ENCODE data around the gene ELP4. TPM values are rescaled to one million over a fixed set of nuclear protein-coding genes. Genes with fewer than 3 reads are reported as not detected.

ELP4 gene
- total RNA-seq, 4 donors from 2014 or later: 8.8 to 23.6 (median 13.5) TPM

- DNase-seq (no peak), ATAC-seq (peak; percentile 29 to 32)
- no peaks in the 10 kb centered on the region for H3K27me3 ChIP-seq
- H3K27ac ChIP-seq: peak overlapping the region; percentile 80 to 90 (median 90)
- peaks cover 17 to 26% of the 10 kb centered on the region in 2 donors for H3K4me1 ChIP-seq
- H3K36me3 ChIP-seq: no peaks in the 10 kb centered on the region
- intact Hi-C loops (cut with DNase I; ENCODE audit: low total_unique reads) (loop anchor here (2.0 to 10.0 kb wide), 4 partner anchors 140 to 593 kb away; partner anchors contain the start of genes DCDC1 and DNAJC24), in situ Hi-C loops (cut with MboI; ENCODE audit: low sequenced_read_pairs in 4 of 4) (no loop called here)
- H3K4me3 ChIP-seq: peak overlapping the region; percentile 89 to 98 (median 97)
- TF ChIP-seq, protein P1, sequence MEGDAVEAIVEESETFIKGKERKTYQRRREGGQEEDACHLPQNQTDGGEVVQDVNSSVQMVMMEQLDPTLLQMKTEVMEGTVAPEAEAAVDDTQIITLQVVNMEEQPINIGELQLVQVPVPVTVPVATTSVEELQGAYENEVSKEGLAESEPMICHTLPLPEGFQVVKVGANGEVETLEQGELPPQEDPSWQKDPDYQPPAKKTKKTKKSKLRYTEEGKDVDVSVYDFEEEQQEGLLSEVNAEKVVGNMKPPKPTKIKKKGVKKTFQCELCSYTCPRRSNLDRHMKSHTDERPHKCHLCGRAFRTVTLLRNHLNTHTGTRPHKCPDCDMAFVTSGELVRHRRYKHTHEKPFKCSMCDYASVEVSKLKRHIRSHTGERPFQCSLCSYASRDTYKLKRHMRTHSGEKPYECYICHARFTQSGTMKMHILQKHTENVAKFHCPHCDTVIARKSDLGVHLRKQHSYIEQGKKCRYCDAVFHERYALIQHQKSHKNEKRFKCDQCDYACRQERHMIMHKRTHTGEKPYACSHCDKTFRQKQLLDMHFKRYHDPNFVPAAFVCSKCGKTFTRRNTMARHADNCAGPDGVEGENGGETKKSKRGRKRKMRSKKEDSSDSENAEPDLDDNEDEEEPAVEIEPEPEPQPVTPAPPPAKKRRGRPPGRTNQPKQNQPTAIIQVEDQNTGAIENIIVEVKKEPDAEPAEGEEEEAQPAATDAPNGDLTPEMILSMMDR (IDR thresholded peaks at IDR 0.05 in 4 of 5, conservative IDR thresholded peaks at IDR 0.05 in 1 of 5): no peak
- TF ChIP-seq POLR2A (IDR thresholded peaks at IDR 0.05): no peak
- no peaks in the 10 kb centered on the region for H3K9me3 ChIP-seq
Observed at GRCh38 chr11:31509051-31509428, 527 bp upstream of the ELP4 start.

DNA sequence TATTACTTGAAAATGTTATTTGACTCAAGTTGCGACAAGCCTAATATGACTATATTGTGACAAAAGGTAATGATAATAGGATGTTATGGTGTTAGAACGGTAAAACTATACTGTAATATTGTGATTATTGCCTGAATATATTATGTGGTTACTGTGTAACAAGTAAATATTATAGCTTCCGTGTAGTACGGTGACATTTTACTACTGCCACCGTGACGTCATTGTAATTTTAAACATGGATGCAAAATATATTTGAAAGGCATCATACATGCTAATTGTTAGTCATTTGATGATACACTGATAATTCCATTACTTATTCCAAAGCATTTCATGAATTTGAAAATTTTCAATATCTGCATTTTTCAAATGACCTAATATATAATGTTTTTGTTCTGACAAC, 2.5 kb downstream of the ELP4 start:
- H3K36me3 ChIP-seq: no peaks in the 10 kb centered on the region
- H3K9me3 ChIP-seq: no peaks in the 10 kb centered on the region
- no peaks in the 10 kb centered on the region for H3K27me3 ChIP-seq
- no peak for ATAC-seq
- no peak overlapping the region for H3K27ac ChIP-seq
- H3K4me1 ChIP-seq: peaks cover 17 to 26% of the 10 kb centered on the region in 2 donors
- intact Hi-C loops (cut with DNase I; ENCODE audit: low total_unique reads) (no loop called here), in situ Hi-C loops (cut with MboI; ENCODE audit: low sequenced_read_pairs in 4 of 4) (no loop called here)
- no peak for TF ChIP-seq POLR2A (IDR thresholded peaks at IDR 0.05)
- TF ChIP-seq, protein P1 (IDR thresholded peaks at IDR 0.05 in 4 of 5, conservative IDR thresholded peaks at IDR 0.05 in 1 of 5): no peak
- H3K4me3 ChIP-seq: no peak overlapping the region
- no peak for DNase-seq

GRCh38 chr11:31521497-31522150, 12.1 kb downstream of the ELP4 start:
- no peaks in the 10 kb centered on the region for H3K27me3 ChIP-seq
- no peak overlapping the region for H3K4me3 ChIP-seq
- DNase-seq (no peak), ATAC-seq (no peak)
- H3K27ac ChIP-seq: no peak overlapping the region
- no peaks in the 10 kb centered on the region for H3K4me1 ChIP-seq
- peaks cover 0 to 8% of the 10 kb centered on the region in 2 donors for H3K36me3 ChIP-seq
- TF ChIP-seq POLR2A (IDR thresholded peaks at IDR 0.05): no peak
- TF ChIP-seq, protein P1 (IDR thresholded peaks at IDR 0.05 in 4 of 5, conservative IDR thresholded peaks at IDR 0.05 in 1 of 5): no peak
- intact Hi-C loops (cut with DNase I; ENCODE audit: low total_unique reads) (no loop called here), in situ Hi-C loops (cut with MboI; ENCODE audit: low sequenced_read_pairs in 4 of 4) (no loop called here)
- H3K9me3 ChIP-seq: no peaks in the 10 kb centered on the region

- in situ Hi-C loops (cut with MboI; ENCODE audit: low sequenced_read_pairs in 4 of 4): no loop called here
- Histone ChIP-seq H3K9me3 (no peaks in the 10 kb centered on the region), H3K27ac (no peak overlapping the region), H3K4me1 (no peaks in the 10 kb centered on the region), H3K4me3 (no peak overlapping the region), H3K36me3 (peaks cover 0 to 6% of the 10 kb centered on the region in 2 donors), H3K27me3 (no peaks in the 10 kb centered on the region)
- ATAC-seq (no peak), DNase-seq (no peak)
- intact Hi-C loops (cut with DNase I; ENCODE audit: low total_unique reads): no loop called here
- TF ChIP-seq, protein P1 (IDR thresholded peaks at IDR 0.05 in 4 of 5, conservative IDR thresholded peaks at IDR 0.05 in 1 of 5): no peak
- TF ChIP-seq POLR2A (IDR thresholded peaks at IDR 0.05): no peak
Observed at GRCh38 chr11:31529189-31529588, 19.6 kb downstream of the ELP4 start.
